ENCODE data around the gene POLN.

POLN gene

DNA sequence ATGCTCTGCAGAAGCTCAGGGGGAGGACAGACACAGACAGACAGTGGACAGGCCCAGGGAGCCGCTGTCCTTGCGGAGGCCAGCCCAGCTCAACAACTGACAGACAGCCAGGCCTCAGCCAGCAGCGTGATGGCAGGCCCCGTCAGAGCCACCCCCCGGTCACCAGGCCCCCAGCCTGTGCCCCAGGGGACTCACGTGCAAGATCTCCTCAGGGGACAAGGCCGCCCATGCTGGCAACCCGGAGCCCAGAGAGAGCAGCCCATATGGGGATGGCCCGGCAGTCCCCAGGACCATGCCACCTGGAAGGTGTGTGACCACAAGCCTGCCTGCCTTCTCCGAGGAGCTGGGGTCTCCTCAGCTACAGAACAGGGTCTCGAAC, 48.0 kb upstream of the POLN start:
- no peak for ATAC-seq
- TF ChIP-seq ZFP3 (CRISPR knock-in tag; IDR thresholded peaks at IDR 0.05) (no peak), PPARA (CRISPR knock-in tag; IDR thresholded peaks at IDR 0.05; ENCODE audit: borderline replicate concordance) (no peak), ZNF565 (CRISPR knock-in tag; conservative IDR thresholded peaks at IDR 0.05; ENCODE audit: low read depth) (no peak), BACH2 (CRISPR knock-in tag; IDR thresholded peaks at IDR 0.05; ENCODE audit: borderline replicate concordance) (no peak), RARB (CRISPR knock-in tag; IDR thresholded peaks at IDR 0.05) (no peak), ZNF8 (CRISPR knock-in tag; IDR thresholded peaks at IDR 0.05) (no peak)
- TF ChIP-seq, protein P1, sequence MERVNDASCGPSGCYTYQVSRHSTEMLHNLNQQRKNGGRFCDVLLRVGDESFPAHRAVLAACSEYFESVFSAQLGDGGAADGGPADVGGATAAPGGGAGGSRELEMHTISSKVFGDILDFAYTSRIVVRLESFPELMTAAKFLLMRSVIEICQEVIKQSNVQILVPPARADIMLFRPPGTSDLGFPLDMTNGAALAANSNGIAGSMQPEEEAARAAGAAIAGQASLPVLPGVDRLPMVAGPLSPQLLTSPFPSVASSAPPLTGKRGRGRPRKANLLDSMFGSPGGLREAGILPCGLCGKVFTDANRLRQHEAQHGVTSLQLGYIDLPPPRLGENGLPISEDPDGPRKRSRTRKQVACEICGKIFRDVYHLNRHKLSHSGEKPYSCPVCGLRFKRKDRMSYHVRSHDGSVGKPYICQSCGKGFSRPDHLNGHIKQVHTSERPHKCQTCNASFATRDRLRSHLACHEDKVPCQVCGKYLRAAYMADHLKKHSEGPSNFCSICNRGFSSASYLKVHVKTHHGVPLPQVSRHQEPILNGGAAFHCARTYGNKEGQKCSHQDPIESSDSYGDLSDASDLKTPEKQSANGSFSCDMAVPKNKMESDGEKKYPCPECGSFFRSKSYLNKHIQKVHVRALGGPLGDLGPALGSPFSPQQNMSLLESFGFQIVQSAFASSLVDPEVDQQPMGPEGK (CRISPR knock-in tag; IDR thresholded peaks at IDR 0.05; ENCODE audit: borderline replicate concordance): no peak
- TF ChIP-seq, protein P2, sequence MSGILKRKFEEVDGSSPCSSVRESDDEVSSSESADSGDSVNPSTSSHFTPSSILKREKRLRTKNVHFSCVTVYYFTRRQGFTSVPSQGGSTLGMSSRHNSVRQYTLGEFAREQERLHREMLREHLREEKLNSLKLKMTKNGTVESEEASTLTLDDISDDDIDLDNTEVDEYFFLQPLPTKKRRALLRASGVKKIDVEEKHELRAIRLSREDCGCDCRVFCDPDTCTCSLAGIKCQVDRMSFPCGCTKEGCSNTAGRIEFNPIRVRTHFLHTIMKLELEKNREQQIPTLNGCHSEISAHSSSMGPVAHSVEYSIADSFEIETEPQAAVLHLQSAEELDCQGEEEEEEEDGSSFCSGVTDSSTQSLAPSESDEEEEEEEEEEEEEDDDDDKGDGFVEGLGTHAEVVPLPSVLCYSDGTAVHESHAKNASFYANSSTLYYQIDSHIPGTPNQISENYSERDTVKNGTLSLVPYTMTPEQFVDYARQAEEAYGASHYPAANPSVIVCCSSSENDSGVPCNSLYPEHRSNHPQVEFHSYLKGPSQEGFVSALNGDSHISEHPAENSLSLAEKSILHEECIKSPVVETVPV (CRISPR knock-in tag; IDR thresholded peaks at IDR 0.05): no peak

DNA sequence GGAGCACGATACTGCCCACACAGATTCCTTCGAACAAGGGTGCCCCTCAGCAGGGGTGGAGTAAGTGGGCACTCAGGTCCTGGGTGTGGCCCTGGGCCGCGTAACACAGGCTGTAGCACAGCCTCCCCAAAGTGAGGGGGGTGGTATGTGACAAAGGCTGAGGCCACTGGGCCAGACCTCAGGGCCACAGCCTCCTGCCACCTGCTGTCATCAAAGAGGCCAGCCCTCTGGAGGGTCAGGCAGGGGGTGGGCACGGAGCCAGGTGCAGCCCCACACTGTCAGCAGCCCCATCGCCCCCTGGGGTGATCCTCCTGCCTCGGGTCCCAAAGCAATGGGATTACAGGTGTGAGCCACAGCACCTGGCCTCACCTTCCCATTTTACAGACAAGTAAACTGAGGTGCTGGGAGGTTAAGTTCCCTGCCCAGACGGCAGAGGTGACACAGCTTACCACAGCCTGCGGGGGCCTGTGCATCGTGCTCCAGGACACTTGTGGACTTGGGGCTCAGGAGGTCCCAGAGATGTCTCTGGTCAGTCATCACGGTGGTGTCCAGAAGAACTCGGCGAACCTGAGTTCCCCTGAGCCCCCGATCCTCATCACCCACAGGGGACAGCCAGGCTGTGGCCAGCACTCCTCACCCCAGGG, 47.5 kb upstream of the POLN start:
- TF ChIP-seq, protein P3, sequence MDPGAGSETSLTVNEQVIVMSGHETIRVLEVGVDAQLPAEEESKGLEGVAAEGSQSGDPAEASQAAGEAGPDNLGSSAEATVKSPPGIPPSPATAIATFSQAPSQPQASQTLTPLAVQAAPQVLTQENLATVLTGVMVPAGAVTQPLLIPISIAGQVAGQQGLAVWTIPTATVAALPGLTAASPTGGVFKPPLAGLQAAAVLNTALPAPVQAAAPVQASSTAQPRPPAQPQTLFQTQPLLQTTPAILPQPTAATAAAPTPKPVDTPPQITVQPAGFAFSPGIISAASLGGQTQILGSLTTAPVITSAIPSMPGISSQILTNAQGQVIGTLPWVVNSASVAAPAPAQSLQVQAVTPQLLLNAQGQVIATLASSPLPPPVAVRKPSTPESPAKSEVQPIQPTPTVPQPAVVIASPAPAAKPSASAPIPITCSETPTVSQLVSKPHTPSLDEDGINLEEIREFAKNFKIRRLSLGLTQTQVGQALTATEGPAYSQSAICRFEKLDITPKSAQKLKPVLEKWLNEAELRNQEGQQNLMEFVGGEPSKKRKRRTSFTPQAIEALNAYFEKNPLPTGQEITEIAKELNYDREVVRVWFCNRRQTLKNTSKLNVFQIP (CRISPR knock-in tag; IDR thresholded peaks at IDR 0.05; ENCODE audit: borderline replicate concordance, low read depth): no peak
- TF ChIP-seq, protein P4, sequence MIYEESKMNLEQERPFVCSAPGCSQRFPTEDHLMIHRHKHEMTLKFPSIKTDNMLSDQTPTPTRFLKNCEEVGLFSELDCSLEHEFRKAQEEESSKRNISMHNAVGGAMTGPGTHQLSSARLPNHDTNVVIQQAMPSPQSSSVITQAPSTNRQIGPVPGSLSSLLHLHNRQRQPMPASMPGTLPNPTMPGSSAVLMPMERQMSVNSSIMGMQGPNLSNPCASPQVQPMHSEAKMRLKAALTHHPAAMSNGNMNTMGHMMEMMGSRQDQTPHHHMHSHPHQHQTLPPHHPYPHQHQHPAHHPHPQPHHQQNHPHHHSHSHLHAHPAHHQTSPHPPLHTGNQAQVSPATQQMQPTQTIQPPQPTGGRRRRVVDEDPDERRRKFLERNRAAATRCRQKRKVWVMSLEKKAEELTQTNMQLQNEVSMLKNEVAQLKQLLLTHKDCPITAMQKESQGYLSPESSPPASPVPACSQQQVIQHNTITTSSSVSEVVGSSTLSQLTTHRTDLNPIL (CRISPR knock-in tag; IDR thresholded peaks at IDR 0.05; ENCODE audit: low read depth): no peak
- TF ChIP-seq ISL1 (CRISPR knock-in tag; IDR thresholded peaks at IDR 0.05) (no peak), GLIS3 (CRISPR knock-in tag; IDR thresholded peaks at IDR 0.05) (no peak), TOX (CRISPR knock-in tag; IDR thresholded peaks at IDR 0.05; ENCODE audit: borderline replicate concordance) (no peak), ZC3H10 (CRISPR knock-in tag; IDR thresholded peaks at IDR 0.05) (no peak), RARB (CRISPR knock-in tag; IDR thresholded peaks at IDR 0.05) (no peak), SNAI2 (CRISPR knock-in tag; IDR thresholded peaks at IDR 0.05) (no peak)
- no peak for ATAC-seq

DNA sequence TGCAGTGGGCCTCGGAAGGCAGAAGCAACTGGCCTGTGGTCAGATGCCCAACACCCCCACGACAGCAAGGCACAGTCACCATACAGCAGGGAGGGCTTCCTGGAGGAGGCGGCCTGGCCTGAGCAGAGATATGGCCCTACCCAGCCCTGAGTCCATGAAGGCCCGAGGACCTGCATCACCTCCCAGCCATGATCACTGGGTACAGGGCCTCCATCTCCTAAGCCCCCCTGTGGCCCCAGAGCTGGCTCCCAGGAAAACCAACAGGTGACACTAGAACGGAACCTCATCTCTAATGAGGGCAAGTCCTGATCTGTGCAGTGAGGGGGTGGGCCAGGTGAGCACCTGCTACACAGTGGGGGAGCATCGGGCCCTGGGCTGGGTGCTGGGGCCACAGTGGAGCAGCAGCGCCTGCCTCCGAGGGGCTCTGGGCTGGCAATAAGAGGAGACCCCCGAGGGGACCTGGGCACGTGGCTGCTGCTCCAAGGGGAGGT, 46.2 kb upstream of the POLN start:
- TF ChIP-seq SNAI2 (CRISPR knock-in tag; IDR thresholded peaks at IDR 0.05) (no peak), ZNF70 (CRISPR knock-in tag; IDR thresholded peaks at IDR 0.05) (no peak), TOX (CRISPR knock-in tag; IDR thresholded peaks at IDR 0.05; ENCODE audit: borderline replicate concordance) (no peak), OSR1 (CRISPR knock-in tag; IDR thresholded peaks at IDR 0.05) (no peak), ZNF565 (CRISPR knock-in tag; conservative IDR thresholded peaks at IDR 0.05; ENCODE audit: low read depth) (no peak), TCF4 (CRISPR knock-in tag; IDR thresholded peaks at IDR 0.05; ENCODE audit: borderline replicate concordance) (no peak), ZFP3 (CRISPR knock-in tag; IDR thresholded peaks at IDR 0.05) (no peak), ARNTL (CRISPR knock-in tag; IDR thresholded peaks at IDR 0.05; ENCODE audit: borderline replicate concordance, low read depth) (no peak)
- TF ChIP-seq, protein P4 (CRISPR knock-in tag; IDR thresholded peaks at IDR 0.05; ENCODE audit: low read depth): no peak
- TF ChIP-seq, protein P3 (CRISPR knock-in tag; IDR thresholded peaks at IDR 0.05; ENCODE audit: borderline replicate concordance, low read depth): no peak
- ATAC-seq: no peak

Data from SK-N-SH treated with all-trans-retinoic acid at 6 μM for 48 hours (cell line).